ENCODE measurements around the gene MAX. TPM values are rescaled to one million over a fixed set of nuclear protein-coding genes. Genes with fewer than 3 reads are reported as not detected.

The MAX gene
- total and polyA plus RNA-seq, 9 of the 15 experiments (the other 6 are each of a cell fraction or from before 2014, with no cell fraction given) = 15.4 to 96.5 (median 51.6) TPM

GRCh38 chr14:65053466-65053865, 48.9 kb downstream of the MAX start:
- Histone ChIP-seq H4K20me1 (replicated peaks; ENCODE audit: control insufficient read depth, insufficient read depth, low read length) (no peaks in the 10 kb centered on the region), H3K4me3 (no peak overlapping the region), H3K4me2 (ENCODE audit: insufficient read depth, low read length) (no peak overlapping the region), H3K79me2 (ENCODE audit: control insufficient read depth, insufficient read depth, low read length) (no peaks in the 10 kb centered on the region), H2AFZ (ENCODE audit: low read depth, low read length) (no peak overlapping the region), H3K36me3 (ENCODE audit: control insufficient read depth, insufficient read depth, low read length) (peaks cover 25% of the 10 kb centered on the region; the same call in 2 of the 3 replicates), H3K9ac (ENCODE audit: insufficient read depth in 1 of 2, low read depth in 2 of 2, low read length in 2 of 2) (no peak overlapping the region), H3K9me1 (ENCODE audit: control insufficient read depth, insufficient read depth, low read length) (no peaks in the 10 kb centered on the region), H3K4me1 (replicated peaks in 1 of 2; ENCODE audit: control insufficient read depth in 2 of 2, insufficient read depth in 2 of 2, low read length in 2 of 2) (peaks cover 0 to 3% of the 10 kb centered on the region in 2 experiments; a peak in 3 of 5 replicates), H3K9me3 (replicated peaks; ENCODE audit: control insufficient read depth, insufficient read depth, low read depth, low read length) (no peaks in the 10 kb centered on the region), H3K27me3 (ENCODE audit: control insufficient read depth in 2 of 2, insufficient read depth in 2 of 2, low read length in 2 of 2) (no peaks in the 10 kb centered on the region), H3K27ac (ENCODE audit: extremely low read depth, low read depth, low read length) (no peak overlapping the region)
- no peak for ATAC-seq
- DNase-seq (ENCODE audit: extremely low read depth in 1 of 4, low spot score in 3 of 4) = no peak
- intact Hi-C loops (cut with micrococcal nuclease) = no loop called here
- FAIRE-seq = no peak
- BruUV-seq (replicated peaks) = no TSS peak
- ChIA-PET POLR2A (no interaction called here), CTCF (ENCODE audit: low intra/inter-chr PET ratio) (no interaction called here)
- TF ChIP-seq PYGO2 (tag; IDR thresholded peaks at IDR 0.05) (no peak), FUS (optimal IDR thresholded peaks at IDR 0.05; ENCODE audit: low read depth, low read length) (no peak), ZNF41 (CRISPR knock-in tag; conservative IDR thresholded peaks at IDR 0.05) (no peak), PCBP2 (IDR thresholded peaks at IDR 0.05; ENCODE audit: low read depth, low read length, poor library complexity, severe bottlenecking) (no peak), POLR2AphosphoS5 (IDR thresholded peaks at IDR 0.05; ENCODE audit: control insufficient read depth, insufficient read depth, low read depth, low read length) (no peak), CEBPZ (IDR thresholded peaks at IDR 0.05; ENCODE audit: borderline replicate concordance, low read depth, low read length) (no peak), ZFX (CRISPR knock-in tag; IDR thresholded peaks at IDR 0.05) (no peak), SRSF1 (IDR thresholded peaks at IDR 0.05; ENCODE audit: low read depth, low read length) (no peak), ZNF507 (tag; conservative IDR thresholded peaks at IDR 0.05) (no peak)
- WGBS (ENCODE audit: insufficient coverage, low coverage, missing lambda C conversion rate) = 82% methylated on average over 3 of the region's 3 CpGs
- in situ Hi-C loops (cut with MboI) = no loop called here

All from K562 (cell line).